Bronchial epithelial cell (primary cell): ENCODE data around the gene NPAS4. TPM values are rescaled to one million over a fixed set of nuclear protein-coding genes. Genes with fewer than 3 reads are reported as not detected.

Source experiments
- DNase-seq: peaks from one replicate; pipeline ENCODE4 v3.0.0-alpha.2; 2010; ENCODE audit warnings: low read depth
- FAIRE-seq: peaks from 2 replicates; lab custom pipeline; 2011; peaks lifted over from hg19 to GRCh38; lab: Jason Lieb, UNC
- H3K27me3 ChIP-seq: 2 replicates; pipeline ENCODE4 v1.5.1; 2011; ENCODE audit warnings: low read length; ENCODE audit not compliant: control insufficient read depth, insufficient read depth
- H3K36me3 ChIP-seq: 2 replicates; pipeline ENCODE4 v1.5.1; 2011; ENCODE audit warnings: low read length; ENCODE audit not compliant: control insufficient read depth, insufficient read depth
- H3K4me3 ChIP-seq: 2 replicates; pipeline ENCODE4 v1.5.1; 2011; ENCODE audit warnings: mild to moderate bottlenecking, low read depth, low read length, control low read depth
- CTCF ChIP-seq: IDR thresholded peaks from 2 replicates; pipeline ENCODE4 v1.5.1; 2011; ENCODE audit warnings: mild to moderate bottlenecking, moderate library complexity, low read length, control low read depth, inconsistent platforms; ENCODE audit not compliant: insufficient read depth, severe bottlenecking
- total RNA-seq: library from RNA; depleted of rRNA; stranded (reverse); fragments of >200 nt; gene quantifications from 2 replicates; pipeline ENCODE4 v1.2.1, GENCODE V29; 2014

NPAS4 gene
- total RNA-seq, 1 donor from 2014 or later = not detected

- Histone ChIP-seq H3K4me3 (no peak overlapping the region), H3K36me3 (no peaks in the 10 kb centered on the region), H3K27me3 (no peaks in the 10 kb centered on the region)
- peak; percentile 69 for DNase-seq
- FAIRE-seq = peak; percentile 52
- peak; percentile 94 for TF ChIP-seq CTCF
Measured at GRCh38 chr11:66386171-66387069, 34.4 kb upstream of the NPAS4 start.

GRCh38 chr11:66388780-66389386 lies 32.0 kb upstream of the NPAS4 start:
- FAIRE-seq (no peak), DNase-seq (peak; percentile 80)
- Histone ChIP-seq H3K36me3 (no peaks in the 10 kb centered on the region), H3K4me3 (no peak overlapping the region), H3K27me3 (peaks cover 2% of the 10 kb centered on the region)
- peak; percentile 89 for TF ChIP-seq CTCF

- Histone ChIP-seq H3K36me3 (no peaks in the 10 kb centered on the region), H3K27me3 (peaks cover 2% of the 10 kb centered on the region), H3K4me3 (no peak overlapping the region)
- no peak for DNase-seq
- FAIRE-seq = no peak
- no peak for TF ChIP-seq CTCF
Measured at GRCh38 chr11:66391322-66391721, 29.5 kb upstream of the NPAS4 start.

- no peak for TF ChIP-seq CTCF
- Histone ChIP-seq H3K4me3 (no peak overlapping the region), H3K27me3 (peaks cover 2% of the 10 kb centered on the region), H3K36me3 (no peaks in the 10 kb centered on the region)
- FAIRE-seq (no peak), DNase-seq (no peak)
Measured at GRCh38 chr11:66393954-66394353, 26.9 kb upstream of the NPAS4 start.

GRCh38 chr11:66407651-66408050 lies 13.2 kb upstream of the NPAS4 start:
- no peak for DNase-seq
- peaks cover 14% of the 10 kb centered on the region for H3K27me3 ChIP-seq
- H3K4me3 ChIP-seq = no peak overlapping the region
- H3K36me3 ChIP-seq = no peaks in the 10 kb centered on the region
- no peak for TF ChIP-seq CTCF
- no peak for FAIRE-seq
